NB4 (cell line): ENCODE results near the gene ACACA.

Source experiments
- POLR2A ChIP-seq: IDR thresholded peaks from 2 replicates; pipeline ENCODE4 v1.6.1; 2011; ENCODE audit warnings: mild to moderate bottlenecking; ENCODE audit not compliant: insufficient read length; ENCODE audit errors: extremely low read depth
- TF ChIP-seq, protein P1 (sequence below): IDR thresholded peaks from one replicate; pipeline ENCODE4 v1.5.1; 2012; ENCODE audit warnings: low read depth, low read length
- TF ChIP-seq, protein P2 (sequence below): IDR thresholded peaks from 2 replicates; pipeline ENCODE4 v1.6.1; 2011; ENCODE audit warnings: low read depth, low read length

DNA sequence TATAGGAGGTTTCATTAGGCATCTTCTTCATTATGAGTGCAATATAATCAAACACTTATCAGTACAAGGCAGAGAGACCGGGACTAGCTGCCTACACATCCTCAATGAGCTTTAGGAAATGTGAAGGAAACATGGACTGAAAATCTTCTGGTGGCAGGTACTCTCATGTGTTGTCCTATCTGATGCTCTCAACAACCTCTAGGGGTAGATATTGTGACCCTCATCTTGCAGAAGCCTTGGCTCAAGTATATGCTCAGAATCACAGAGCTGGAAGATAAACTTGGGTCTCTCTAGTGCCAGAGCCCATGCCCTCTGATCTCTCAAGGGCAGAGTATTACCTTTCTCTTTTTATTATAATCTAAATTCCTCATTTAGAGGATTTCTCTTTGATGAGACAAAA, 212.4 kb downstream of the ACACA start:
- TF ChIP-seq, protein P1, sequence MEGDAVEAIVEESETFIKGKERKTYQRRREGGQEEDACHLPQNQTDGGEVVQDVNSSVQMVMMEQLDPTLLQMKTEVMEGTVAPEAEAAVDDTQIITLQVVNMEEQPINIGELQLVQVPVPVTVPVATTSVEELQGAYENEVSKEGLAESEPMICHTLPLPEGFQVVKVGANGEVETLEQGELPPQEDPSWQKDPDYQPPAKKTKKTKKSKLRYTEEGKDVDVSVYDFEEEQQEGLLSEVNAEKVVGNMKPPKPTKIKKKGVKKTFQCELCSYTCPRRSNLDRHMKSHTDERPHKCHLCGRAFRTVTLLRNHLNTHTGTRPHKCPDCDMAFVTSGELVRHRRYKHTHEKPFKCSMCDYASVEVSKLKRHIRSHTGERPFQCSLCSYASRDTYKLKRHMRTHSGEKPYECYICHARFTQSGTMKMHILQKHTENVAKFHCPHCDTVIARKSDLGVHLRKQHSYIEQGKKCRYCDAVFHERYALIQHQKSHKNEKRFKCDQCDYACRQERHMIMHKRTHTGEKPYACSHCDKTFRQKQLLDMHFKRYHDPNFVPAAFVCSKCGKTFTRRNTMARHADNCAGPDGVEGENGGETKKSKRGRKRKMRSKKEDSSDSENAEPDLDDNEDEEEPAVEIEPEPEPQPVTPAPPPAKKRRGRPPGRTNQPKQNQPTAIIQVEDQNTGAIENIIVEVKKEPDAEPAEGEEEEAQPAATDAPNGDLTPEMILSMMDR, result no peak
- TF ChIP-seq POLR2A, result no peak
- TF ChIP-seq, protein P2, sequence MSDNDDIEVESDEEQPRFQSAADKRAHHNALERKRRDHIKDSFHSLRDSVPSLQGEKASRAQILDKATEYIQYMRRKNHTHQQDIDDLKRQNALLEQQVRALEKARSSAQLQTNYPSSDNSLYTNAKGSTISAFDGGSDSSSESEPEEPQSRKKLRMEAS, result no peak
